Naive B cell (primary cell): ENCODE data around the gene LRFN4. TPM values are rescaled to one million over a fixed set of nuclear protein-coding genes. Genes with fewer than 3 reads are reported as not detected.

Source experiments
- ATAC-seq, 2 donors: fragments of 150-1000 bp; cut with Tn5 transposase; 2 replicates each; pipeline ENCODE4 v1.10.0; 2021; ENCODE audit warnings: low read depth in 2 of 2, mild to moderate bottlenecking in 2 of 2, moderate library complexity in 2 of 2
- DNase-seq: peaks from one replicate; pipeline ENCODE4 v3.0.0; 2022
- H3K27ac Mint-ChIP-seq, 6 donors: one replicate each; pipeline ENCODE4 v1.8.0; 2020 to 2022; ENCODE audit warnings: mild to moderate bottlenecking in 6 of 6, mixed read lengths in 6 of 6, moderate library complexity in 5 of 6, inconsistent platforms in 2 of 6
- H3K27me3 Mint-ChIP-seq, 3 donors: one replicate each; pipeline ENCODE4 v1.8.0; 2021 to 2022; ENCODE audit warnings: mixed read lengths in 3 of 3, mild to moderate bottlenecking in 1 of 3
- H3K36me3 Mint-ChIP-seq, 2 donors: one replicate each; pipeline ENCODE4 v1.8.0; 2020 to 2022; ENCODE audit warnings: mixed read lengths in 2 of 2, inconsistent platforms in 1 of 2, mild to moderate bottlenecking in 1 of 2
- H3K4me1 Mint-ChIP-seq, 3 donors: one replicate each; pipeline ENCODE4 v1.8.0; 2020 to 2022; ENCODE audit warnings: mixed read lengths in 3 of 3, inconsistent platforms in 1 of 3, mild to moderate bottlenecking in 1 of 3, moderate library complexity in 1 of 3
- H3K4me3 Mint-ChIP-seq, 8 donors: one replicate each; pipeline ENCODE4 v1.8.0; 2020 to 2022; ENCODE audit warnings: mild to moderate bottlenecking in 8 of 8, mixed read lengths in 8 of 8, moderate library complexity in 8 of 8, inconsistent platforms in 2 of 8
- H3K9me3 Mint-ChIP-seq, 7 donors: one replicate each; pipeline ENCODE4 v1.8.0; 2020 to 2022; ENCODE audit warnings: mixed read lengths in 7 of 7, mild to moderate bottlenecking in 5 of 7, inconsistent platforms in 2 of 7, moderate library complexity in 1 of 7
- polyA plus RNA-seq, 6 donors: library from polyadenylated mRNA; unstranded; fragments of 300-500 nt; fragmentation: Illumina TruSeq; gene quantifications; one replicate each; pipeline ENCODE4 v1.2.3, GENCODE V29; 2021; ENCODE audit warnings: low read depth in 6 of 6

LRFN4 gene
- polyA plus RNA-seq, 6 donors from 2014 or later: 0.19 to 1.7 (median 0.70) TPM

GRCh38 chr11:66885950-66886440, 29.1 kb downstream of the LRFN4 start:
- Mint-ChIP-seq H3K36me3 (no peaks in the 10 kb centered on the region), H3K9me3 (no peaks in the 10 kb centered on the region), H3K27me3 (peaks cover 3 to 17% (median 8%) of the 10 kb centered on the region in 3 donors), H3K4me3 (no peak overlapping the region), H3K27ac (peak overlapping the region in 2 of 6 donors; percentile 8 to 69), H3K4me1 (peaks cover 0 to 9% (median 5%) of the 10 kb centered on the region in 3 donors)
- ATAC-seq: no peak
- no peak for DNase-seq

GRCh38 chr11:66886671-66887221, 29.9 kb downstream of the LRFN4 start:
- DNase-seq: no peak
- Mint-ChIP-seq H3K9me3 (no peaks in the 10 kb centered on the region), H3K27ac (peak overlapping the region in 1 of 6 donors; percentile 88), H3K36me3 (no peaks in the 10 kb centered on the region), H3K4me1 (peaks cover 0 to 9% (median 5%) of the 10 kb centered on the region in 3 donors), H3K27me3 (peaks cover 3 to 19% (median 8%) of the 10 kb centered on the region in 3 donors), H3K4me3 (no peak overlapping the region)
- no peak for ATAC-seq

- ATAC-seq: no peak
- H3K4me1 Mint-ChIP-seq: peaks cover 0 to 9% (median 5%) of the 10 kb centered on the region in 3 donors
- H3K9me3 Mint-ChIP-seq: no peaks in the 10 kb centered on the region
- H3K27ac Mint-ChIP-seq: no peak overlapping the region
- no peak overlapping the region for H3K4me3 Mint-ChIP-seq
- H3K36me3 Mint-ChIP-seq: no peaks in the 10 kb centered on the region
- no peak for DNase-seq
- H3K27me3 Mint-ChIP-seq: peaks cover 3 to 17% (median 13%) of the 10 kb centered on the region in 3 donors
Observed at GRCh38 chr11:66887526-66887925, 30.7 kb downstream of the LRFN4 start.

- Mint-ChIP-seq H3K36me3 (no peaks in the 10 kb centered on the region), H3K4me1 (peaks cover 0 to 3% (median 0%) of the 10 kb centered on the region in 3 donors), H3K27me3 (peaks cover 3 to 17% (median 13%) of the 10 kb centered on the region in 3 donors), H3K4me3 (no peak overlapping the region), H3K27ac (no peak overlapping the region), H3K9me3 (no peaks in the 10 kb centered on the region)
- ATAC-seq (no peak), DNase-seq (no peak)
Observed at GRCh38 chr11:66888282-66888681, 31.4 kb downstream of the LRFN4 start.

GRCh38 chr11:66889960-66890359, 33.1 kb downstream of the LRFN4 start:
- peaks cover 0 to 25% (median 25%) of the 10 kb centered on the region in 3 donors for H3K27me3 Mint-ChIP-seq
- no peaks in the 10 kb centered on the region for H3K4me1 Mint-ChIP-seq
- no peak overlapping the region for H3K27ac Mint-ChIP-seq
- no peak overlapping the region for H3K4me3 Mint-ChIP-seq
- ATAC-seq (no peak), DNase-seq (no peak)
- H3K36me3 Mint-ChIP-seq: no peaks in the 10 kb centered on the region
- no peaks in the 10 kb centered on the region for H3K9me3 Mint-ChIP-seq

GRCh38 chr11:66891851-66892660, 35.2 kb downstream of the LRFN4 start:
- H3K4me1 Mint-ChIP-seq: no peaks in the 10 kb centered on the region
- H3K27ac Mint-ChIP-seq: peak overlapping the region in 1 of 6 donors; percentile 7
- no peaks in the 10 kb centered on the region for H3K36me3 Mint-ChIP-seq
- H3K27me3 Mint-ChIP-seq: peaks cover 5 to 31% (median 17%) of the 10 kb centered on the region in 3 donors
- ATAC-seq (no peak), DNase-seq (no peak)
- no peaks in the 10 kb centered on the region for H3K9me3 Mint-ChIP-seq
- no peak overlapping the region for H3K4me3 Mint-ChIP-seq

GRCh38 chr11:66892911-66893310, 36.0 kb downstream of the LRFN4 start:
- Mint-ChIP-seq H3K4me1 (no peaks in the 10 kb centered on the region), H3K9me3 (no peaks in the 10 kb centered on the region), H3K4me3 (no peak overlapping the region), H3K27ac (peak overlapping the region in 1 of 6 donors; percentile 57), H3K36me3 (no peaks in the 10 kb centered on the region), H3K27me3 (peaks cover 5 to 31% (median 17%) of the 10 kb centered on the region in 3 donors)
- ATAC-seq (no peak), DNase-seq (no peak)

GRCh38 chr11:66894141-66894540, 37.3 kb downstream of the LRFN4 start:
- H3K4me3 Mint-ChIP-seq: no peak overlapping the region
- ATAC-seq: no peak
- no peak for DNase-seq
- no peak overlapping the region for H3K27ac Mint-ChIP-seq
- H3K4me1 Mint-ChIP-seq: no peaks in the 10 kb centered on the region
- no peaks in the 10 kb centered on the region for H3K36me3 Mint-ChIP-seq
- H3K9me3 Mint-ChIP-seq: no peaks in the 10 kb centered on the region
- H3K27me3 Mint-ChIP-seq: peaks cover 5 to 37% (median 17%) of the 10 kb centered on the region in 3 donors

- no peak for DNase-seq
- Mint-ChIP-seq H3K9me3 (no peaks in the 10 kb centered on the region), H3K36me3 (no peaks in the 10 kb centered on the region), H3K4me3 (no peak overlapping the region), H3K27ac (no peak overlapping the region), H3K4me1 (no peaks in the 10 kb centered on the region), H3K27me3 (peaks cover 0 to 32% (median 8%) of the 10 kb centered on the region in 3 donors)
- no peak for ATAC-seq
Observed at GRCh38 chr11:66901964-66902390, 45.1 kb downstream of the LRFN4 start.

GRCh38 chr11:66902486-66903177, 45.8 kb downstream of the LRFN4 start:
- no peak overlapping the region for H3K4me3 Mint-ChIP-seq
- ATAC-seq: no peak
- no peak overlapping the region for H3K27ac Mint-ChIP-seq

GRCh38 chr11:66904055-66904454, 47.2 kb downstream of the LRFN4 start:
- ATAC-seq: no peak
- H3K36me3 Mint-ChIP-seq: no peaks in the 10 kb centered on the region
- no peak overlapping the region for H3K4me3 Mint-ChIP-seq
- H3K27me3 Mint-ChIP-seq: peaks cover 0 to 27% (median 8%) of the 10 kb centered on the region in 3 donors
- no peak overlapping the region for H3K27ac Mint-ChIP-seq
- no peaks in the 10 kb centered on the region for H3K9me3 Mint-ChIP-seq
- no peaks in the 10 kb centered on the region for H3K4me1 Mint-ChIP-seq
- no peak for DNase-seq

More at GRCh38 chr11:66902486-66903177, 45.8 kb downstream of the LRFN4 start:
- Mint-ChIP-seq H3K36me3 (no peaks in the 10 kb centered on the region), H3K4me1 (no peaks in the 10 kb centered on the region), H3K27me3 (peaks cover 0 to 32% (median 8%) of the 10 kb centered on the region in 3 donors), H3K9me3 (no peaks in the 10 kb centered on the region)
- no peak for DNase-seq

GRCh38 chr11:66904561-66904960, 47.7 kb downstream of the LRFN4 start:
- H3K27ac Mint-ChIP-seq: no peak overlapping the region
- no peaks in the 10 kb centered on the region for H3K9me3 Mint-ChIP-seq
- ATAC-seq (no peak), DNase-seq (no peak)
- peaks cover 0 to 22% (median 8%) of the 10 kb centered on the region in 3 donors for H3K27me3 Mint-ChIP-seq
- no peaks in the 10 kb centered on the region for H3K4me1 Mint-ChIP-seq
- no peak overlapping the region for H3K4me3 Mint-ChIP-seq
- H3K36me3 Mint-ChIP-seq: no peaks in the 10 kb centered on the region

GRCh38 chr11:66904981-66905521, 48.2 kb downstream of the LRFN4 start:
- H3K4me3 Mint-ChIP-seq: no peak overlapping the region
- peaks cover 0 to 21% (median 8%) of the 10 kb centered on the region in 3 donors for H3K27me3 Mint-ChIP-seq
- H3K27ac Mint-ChIP-seq: no peak overlapping the region
- DNase-seq (no peak), ATAC-seq (no peak)
- no peaks in the 10 kb centered on the region for H3K9me3 Mint-ChIP-seq
- no peaks in the 10 kb centered on the region for H3K4me1 Mint-ChIP-seq
- no peaks in the 10 kb centered on the region for H3K36me3 Mint-ChIP-seq
